Effector memory CD8-positive, alpha-beta T cell (primary cell): ENCODE results near the gene TOX2.
A peak's percentile ranks its signal among the peaks of the same experiment; 100 is the strongest.

Experiments used
- ATAC-seq: fragments of 150-1000 bp; cut with Tn5 transposase; replicated peaks from 2 replicates; pipeline ENCODE4 v1.10.0; 2021; ENCODE audit warnings: mild to moderate bottlenecking, moderate library complexity
- DNase-seq, 3 experiments: peaks; one replicate each; pipeline ENCODE4 v3.0.0; 2021
- H3K27ac Mint-ChIP-seq, 2 donors: one replicate each; pipeline ENCODE4 v1.8.0; 2022; ENCODE audit warnings: mild to moderate bottlenecking in 2 of 2, mixed read lengths in 2 of 2, moderate library complexity in 2 of 2
- H3K27me3 Mint-ChIP-seq, 2 donors: one replicate each; pipeline ENCODE4 v1.8.0; 2022; ENCODE audit warnings: mixed read lengths in 2 of 2
- H3K36me3 Mint-ChIP-seq: one replicate; pipeline ENCODE4 v1.8.0; 2022; ENCODE audit warnings: mild to moderate bottlenecking, moderate library complexity, mixed read lengths; ENCODE audit not compliant: insufficient read depth
- H3K4me1 Mint-ChIP-seq, 2 donors: one replicate each; pipeline ENCODE4 v1.8.0; 2022; ENCODE audit warnings: low read depth in 2 of 2, mixed read lengths in 2 of 2
- H3K4me3 Mint-ChIP-seq, 2 donors: one replicate each; pipeline ENCODE4 v1.8.0; 2022; ENCODE audit warnings: mild to moderate bottlenecking in 2 of 2, mixed read lengths in 2 of 2, moderate library complexity in 2 of 2
- H3K9me3 Mint-ChIP-seq, 2 donors: one replicate each; pipeline ENCODE4 v1.8.0; 2022; ENCODE audit warnings: mixed read lengths in 2 of 2

TOX2 gene

DNA sequence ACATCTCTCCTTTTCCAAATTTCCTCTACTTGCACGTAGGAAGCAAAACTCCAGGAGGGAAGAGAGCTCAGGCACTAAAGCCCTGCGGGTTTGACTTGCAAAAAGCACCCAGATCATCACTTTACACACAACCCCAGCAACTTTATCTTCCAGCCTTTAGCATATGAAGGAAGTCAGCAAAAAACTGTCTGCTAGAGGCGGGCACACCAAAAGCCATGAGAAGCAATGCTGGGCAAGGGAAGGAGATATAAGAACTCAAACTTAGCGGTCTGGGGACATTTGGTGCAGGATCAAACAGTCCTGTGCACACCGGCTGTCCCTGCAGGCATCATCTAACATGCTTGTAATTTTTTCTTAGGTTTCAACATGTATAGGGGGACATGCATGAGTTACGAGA, 159.0 kb downstream of the TOX2 start:
- Mint-ChIP-seq H3K4me1 (peaks cover 27 to 34% of the 10 kb centered on the region in 2 donors), H3K4me3 (no peak overlapping the region), H3K9me3 (no peaks in the 10 kb centered on the region), H3K36me3 (peaks cover 18% of the 10 kb centered on the region), H3K27ac (no peak overlapping the region), H3K27me3 (peaks cover 0 to 42% of the 10 kb centered on the region in 2 donors)
- DNase-seq, result no peak
- ATAC-seq, result no peak

DNA sequence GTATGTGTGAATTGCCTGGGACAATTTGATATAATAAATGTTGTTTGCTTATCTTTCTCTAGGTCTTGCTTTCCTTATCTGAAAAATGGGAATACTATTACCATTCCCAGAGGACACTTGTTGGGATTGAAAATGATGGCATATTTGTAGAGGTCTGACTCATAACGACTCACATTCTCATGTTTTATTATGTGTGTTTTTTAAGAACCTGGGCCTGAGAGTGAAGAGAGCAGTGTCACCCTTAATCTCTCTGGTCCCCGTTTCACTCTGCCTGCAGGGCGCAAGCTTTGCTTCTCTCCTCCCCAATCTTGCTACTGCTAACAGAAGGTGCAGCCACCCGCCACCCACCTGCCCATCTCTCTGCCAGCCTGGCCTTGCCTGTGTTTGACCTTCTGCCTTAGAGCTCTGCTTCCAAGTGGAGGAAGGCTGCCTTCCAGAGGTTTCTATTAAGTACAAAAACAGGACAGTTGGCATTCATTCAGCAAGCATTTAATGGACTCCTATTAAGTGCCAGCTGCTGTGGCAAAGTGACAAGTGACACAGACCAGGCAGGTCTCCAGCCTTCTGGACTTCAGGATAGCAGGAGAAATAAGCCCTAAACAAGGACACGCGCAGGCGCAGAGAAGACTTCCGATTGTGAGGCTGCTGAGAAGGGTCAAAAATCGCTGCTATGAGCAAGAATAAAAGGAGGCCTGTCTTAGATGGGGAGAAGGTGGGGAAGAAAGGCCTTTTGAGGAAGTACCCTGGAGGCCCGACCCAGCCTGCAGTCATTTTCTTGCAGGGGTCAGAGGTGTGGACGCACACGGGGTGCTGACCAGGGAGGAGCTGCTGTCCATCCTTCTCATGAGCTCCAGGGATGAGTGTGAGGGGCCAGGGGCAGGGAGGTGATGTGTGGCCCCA, 159.8 kb downstream of the TOX2 start:
- peaks cover 0 to 45% of the 10 kb centered on the region in 2 donors for H3K27me3 Mint-ChIP-seq
- ATAC-seq (no peak), DNase-seq (no peak)
- H3K4me1 Mint-ChIP-seq, result peaks cover 20 to 28% of the 10 kb centered on the region in 2 donors
- H3K36me3 Mint-ChIP-seq, result peaks cover 12% of the 10 kb centered on the region
- no peak overlapping the region for H3K4me3 Mint-ChIP-seq
- H3K9me3 Mint-ChIP-seq, result no peaks in the 10 kb centered on the region
- no peak overlapping the region for H3K27ac Mint-ChIP-seq

DNA sequence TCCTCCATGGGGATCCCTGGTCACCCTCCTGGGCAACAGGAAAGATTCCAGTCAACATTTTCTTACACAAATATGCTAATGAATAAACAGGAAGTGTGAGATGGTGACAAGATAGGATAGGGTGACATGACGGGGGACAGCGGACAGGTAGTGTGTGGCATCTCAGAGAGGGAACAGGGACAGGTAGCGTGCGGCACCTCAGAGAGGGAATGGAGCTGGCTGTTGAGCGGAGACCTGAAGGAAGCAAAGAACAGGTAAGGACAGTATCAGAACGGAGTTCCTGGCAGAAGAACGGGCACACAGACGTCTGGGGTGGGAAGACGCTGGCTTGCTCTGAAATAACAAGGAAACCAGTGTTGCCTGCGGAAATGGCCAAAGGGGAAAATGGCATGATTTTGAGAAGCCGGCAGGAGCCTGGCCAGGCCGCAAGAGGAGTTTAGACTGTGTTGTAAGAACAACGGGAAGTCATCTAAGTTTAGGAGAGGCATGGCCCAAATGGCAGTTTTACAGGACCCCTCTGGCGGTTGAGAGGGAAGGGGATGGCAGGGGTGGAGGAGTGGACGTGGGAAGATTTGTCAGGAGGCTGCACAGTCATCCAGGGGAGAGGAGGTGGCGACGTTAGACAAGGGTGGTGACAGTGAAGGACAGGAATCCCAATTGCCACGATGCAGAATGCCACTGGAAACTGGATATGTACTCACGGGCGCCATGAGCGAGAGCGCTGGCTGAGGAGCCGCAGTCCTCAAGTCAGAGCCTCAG, 160.7 kb downstream of the TOX2 start:
- peaks cover 15 to 19% of the 10 kb centered on the region in 2 donors for H3K4me1 Mint-ChIP-seq
- no peaks in the 10 kb centered on the region for H3K9me3 Mint-ChIP-seq
- ATAC-seq, result no peak
- H3K27me3 Mint-ChIP-seq, result peaks cover 0 to 45% of the 10 kb centered on the region in 2 donors
- DNase-seq, result no peak
- no peak overlapping the region for H3K4me3 Mint-ChIP-seq
- H3K36me3 Mint-ChIP-seq, result peaks cover 3% of the 10 kb centered on the region
- no peak overlapping the region for H3K27ac Mint-ChIP-seq

DNA sequence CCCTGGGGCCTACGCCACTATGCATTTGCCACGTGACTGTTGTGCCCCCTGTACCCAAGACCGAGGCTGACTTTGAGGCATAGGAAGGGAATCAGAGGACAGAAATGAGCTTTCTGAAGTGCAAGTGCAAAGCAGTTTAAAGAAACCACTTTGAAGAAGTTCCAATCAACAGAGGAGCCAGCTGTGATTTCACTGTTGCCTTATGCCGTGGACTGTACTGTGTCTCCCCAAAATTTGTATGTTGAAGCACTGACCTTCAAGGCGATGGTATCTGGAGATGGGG, 161.2 kb downstream of the TOX2 start:
- Mint-ChIP-seq H3K9me3 (no peaks in the 10 kb centered on the region), H3K27ac (no peak overlapping the region), H3K4me1 (peaks cover 15 to 16% of the 10 kb centered on the region in 2 donors), H3K27me3 (peaks cover 0 to 45% of the 10 kb centered on the region in 2 donors), H3K4me3 (no peak overlapping the region), H3K36me3 (no peaks in the 10 kb centered on the region)
- ATAC-seq, result no peak
- no peak for DNase-seq

DNA sequence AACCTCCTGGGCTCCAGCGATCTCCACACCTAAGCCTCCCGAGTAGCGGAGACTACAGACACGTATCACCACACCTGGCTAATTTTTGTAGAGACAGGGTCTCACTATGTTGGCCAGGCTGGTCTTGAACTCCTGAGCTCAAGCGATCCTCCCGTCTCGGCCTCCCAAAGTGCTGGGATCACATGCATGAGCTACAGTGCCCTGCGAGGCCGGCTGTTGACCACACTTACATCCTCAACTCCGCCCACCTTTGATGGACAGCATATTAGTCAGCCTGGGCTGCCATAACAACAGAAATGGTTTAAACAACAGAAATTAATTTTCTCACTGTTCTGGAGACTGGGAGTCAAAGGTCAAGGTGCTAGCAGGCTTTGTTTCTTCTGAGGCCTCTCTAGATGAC, 164.6 kb downstream of the TOX2 start:
- no peak for ATAC-seq
- DNase-seq, result no peak
- no peaks in the 10 kb centered on the region for H3K9me3 Mint-ChIP-seq
- H3K36me3 Mint-ChIP-seq, result peaks cover 4% of the 10 kb centered on the region
- peaks cover 0 to 42% of the 10 kb centered on the region in 2 donors for H3K27me3 Mint-ChIP-seq
- H3K4me3 Mint-ChIP-seq, result no peak overlapping the region
- peaks cover 7 to 11% of the 10 kb centered on the region in 2 donors for H3K4me1 Mint-ChIP-seq
- H3K27ac Mint-ChIP-seq, result peak overlapping the region in 1 of 2 donors; percentile 46

DNA sequence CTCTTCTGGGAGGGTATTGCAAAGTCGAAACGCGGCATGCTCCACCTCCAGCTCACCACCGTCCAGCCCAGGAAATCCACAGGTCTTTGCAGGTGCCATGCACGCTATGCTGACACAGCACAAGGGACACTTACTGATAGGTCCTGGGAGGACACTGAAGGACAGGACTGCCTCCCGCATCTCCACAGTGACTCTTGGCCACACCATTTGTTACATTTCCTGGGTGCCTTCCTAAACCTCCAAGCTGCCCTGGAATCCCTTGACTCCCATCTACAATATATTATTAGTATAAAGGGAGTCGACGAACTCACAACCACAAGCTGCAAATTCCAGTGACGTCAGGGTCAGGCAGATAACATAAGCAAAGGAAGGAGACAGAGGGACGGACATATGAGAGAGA, 165.4 kb downstream of the TOX2 start:
- peaks cover 0 to 35% of the 10 kb centered on the region in 2 donors for H3K27me3 Mint-ChIP-seq
- H3K4me3 Mint-ChIP-seq, result no peak overlapping the region
- H3K27ac Mint-ChIP-seq, result no peak overlapping the region
- DNase-seq (no peak), ATAC-seq (no peak)
- no peaks in the 10 kb centered on the region for H3K9me3 Mint-ChIP-seq
- peaks cover 4% of the 10 kb centered on the region for H3K36me3 Mint-ChIP-seq
- H3K4me1 Mint-ChIP-seq, result peaks cover 5 to 7% of the 10 kb centered on the region in 2 donors

DNA sequence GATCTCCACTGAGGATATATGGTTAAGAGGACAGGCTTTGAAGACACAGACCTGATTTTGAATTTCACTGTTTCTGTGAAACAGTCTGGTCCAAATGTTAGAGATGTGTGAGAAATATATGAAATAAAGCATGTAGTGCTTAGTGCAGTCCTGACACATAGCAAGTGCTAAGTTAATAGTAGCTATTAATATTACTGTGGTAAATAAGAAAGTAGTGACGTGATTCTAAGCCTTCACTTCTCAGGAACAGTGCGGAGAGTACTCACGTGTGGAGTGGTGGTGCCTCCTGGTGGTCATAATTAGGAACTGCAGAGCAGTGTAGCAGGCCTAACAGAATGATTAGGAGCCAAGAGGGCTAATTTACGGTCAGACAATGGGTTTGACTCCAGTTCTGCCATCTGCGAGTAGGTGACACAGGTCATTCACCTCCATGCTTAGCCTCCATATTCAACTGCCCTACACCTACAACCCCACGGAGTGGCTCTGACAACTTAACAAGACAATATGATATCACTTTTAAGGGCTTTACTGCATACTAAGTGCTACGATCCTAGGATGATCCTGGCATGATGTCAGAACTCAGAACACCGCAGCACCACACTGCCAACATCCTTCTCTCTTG, 166.1 kb downstream of the TOX2 start:
- Mint-ChIP-seq H3K36me3 (peaks cover 4% of the 10 kb centered on the region), H3K27ac (no peak overlapping the region), H3K9me3 (no peaks in the 10 kb centered on the region), H3K27me3 (peaks cover 0 to 30% of the 10 kb centered on the region in 2 donors), H3K4me1 (peaks cover 0 to 7% of the 10 kb centered on the region in 2 donors), H3K4me3 (no peak overlapping the region)
- ATAC-seq (peak; percentile 98), DNase-seq (peak; percentile 76 to 80 (median 79))

DNA sequence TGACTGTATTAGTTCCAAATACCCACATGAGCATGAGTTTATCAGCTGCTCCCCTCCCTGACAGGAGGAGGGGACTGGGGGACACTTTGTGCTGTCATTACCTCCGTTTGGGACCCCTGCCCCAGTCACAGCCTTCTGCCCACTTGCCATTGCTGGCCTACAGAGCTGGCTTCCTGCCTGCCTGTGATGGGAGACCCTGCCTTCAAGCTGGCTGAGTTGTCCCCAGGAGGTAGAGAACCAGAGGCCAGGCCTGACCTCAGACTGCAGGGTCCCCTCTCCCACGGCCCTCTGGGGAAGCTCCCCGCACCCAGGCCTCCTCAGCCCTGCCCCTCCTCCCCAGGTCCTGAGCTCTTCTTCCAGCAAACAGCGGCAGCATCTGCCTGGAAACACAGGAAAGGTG, 166.8 kb downstream of the TOX2 start:
- H3K27me3 Mint-ChIP-seq, result peaks cover 0 to 35% of the 10 kb centered on the region in 2 donors
- DNase-seq (no peak), ATAC-seq (no peak)
- no peaks in the 10 kb centered on the region for H3K9me3 Mint-ChIP-seq
- H3K4me3 Mint-ChIP-seq, result no peak overlapping the region
- H3K36me3 Mint-ChIP-seq, result peaks cover 4% of the 10 kb centered on the region
- H3K4me1 Mint-ChIP-seq, result peaks cover 0 to 7% of the 10 kb centered on the region in 2 donors
- no peak overlapping the region for H3K27ac Mint-ChIP-seq

DNA sequence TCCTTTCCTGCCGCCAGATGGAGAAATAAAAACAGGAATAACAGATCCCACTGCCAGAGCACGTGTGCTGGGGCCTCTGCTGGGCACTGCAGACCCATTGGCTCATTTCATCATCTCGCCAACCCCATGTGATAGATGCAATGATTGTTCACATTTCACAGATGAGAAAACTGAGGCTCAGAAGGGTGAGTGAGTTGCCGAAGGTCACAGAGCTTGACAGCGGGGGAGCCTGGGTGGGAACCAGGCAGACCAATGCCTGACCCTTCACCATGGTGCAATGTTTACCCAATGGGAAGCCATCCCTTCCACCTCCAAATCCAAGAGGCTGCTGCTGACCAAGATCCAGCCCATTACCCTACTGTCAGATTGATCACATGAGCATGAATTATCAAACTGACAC, 167.2 kb downstream of the TOX2 start:
- Mint-ChIP-seq H3K36me3 (peaks cover 4% of the 10 kb centered on the region), H3K27ac (no peak overlapping the region), H3K27me3 (peaks cover 0 to 39% of the 10 kb centered on the region in 2 donors), H3K9me3 (no peaks in the 10 kb centered on the region), H3K4me3 (no peak overlapping the region), H3K4me1 (peaks cover 0 to 7% of the 10 kb centered on the region in 2 donors)
- no peak for ATAC-seq
- no peak for DNase-seq

DNA sequence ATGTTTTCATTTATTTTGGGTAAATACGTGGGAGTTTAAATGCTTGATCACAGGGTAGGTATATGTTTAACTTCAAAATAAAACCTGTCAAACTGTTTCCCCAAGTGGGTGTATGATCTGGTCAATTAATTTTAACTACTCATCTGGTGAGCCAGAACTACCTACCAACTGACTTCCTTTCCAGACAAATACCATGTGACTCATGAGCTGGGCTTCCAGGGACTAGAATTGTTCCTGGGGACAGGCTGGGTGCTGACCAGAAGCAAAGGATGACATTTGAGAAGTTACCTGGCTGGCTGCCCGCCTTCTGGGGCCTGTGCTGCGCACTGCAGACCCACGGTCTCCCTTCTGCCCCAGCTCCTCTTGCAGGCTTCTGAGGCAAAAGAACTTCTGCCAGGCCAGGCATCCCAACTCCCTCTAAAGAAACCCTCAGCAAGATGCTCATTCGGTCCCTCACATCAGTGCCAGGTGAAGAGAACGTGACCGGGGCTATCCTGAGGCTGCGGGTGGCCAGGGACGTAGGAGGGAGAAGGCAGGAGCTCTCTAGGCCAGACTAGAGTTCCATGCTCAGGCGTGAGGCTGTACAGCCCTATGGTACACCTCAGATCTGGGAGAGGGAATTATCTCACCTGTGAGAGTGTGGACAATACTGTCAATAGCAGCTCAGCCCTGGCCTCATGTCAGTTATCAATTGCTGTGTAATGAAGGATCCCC, 168.7 kb downstream of the TOX2 start:
- DNase-seq (no peak), ATAC-seq (no peak)
- peaks cover 0 to 7% of the 10 kb centered on the region in 2 donors for H3K4me1 Mint-ChIP-seq
- peaks cover 6 to 50% of the 10 kb centered on the region in 2 donors for H3K27me3 Mint-ChIP-seq
- H3K36me3 Mint-ChIP-seq, result peaks cover 4% of the 10 kb centered on the region
- no peak overlapping the region for H3K4me3 Mint-ChIP-seq
- no peak overlapping the region for H3K27ac Mint-ChIP-seq
- H3K9me3 Mint-ChIP-seq, result no peaks in the 10 kb centered on the region

DNA sequence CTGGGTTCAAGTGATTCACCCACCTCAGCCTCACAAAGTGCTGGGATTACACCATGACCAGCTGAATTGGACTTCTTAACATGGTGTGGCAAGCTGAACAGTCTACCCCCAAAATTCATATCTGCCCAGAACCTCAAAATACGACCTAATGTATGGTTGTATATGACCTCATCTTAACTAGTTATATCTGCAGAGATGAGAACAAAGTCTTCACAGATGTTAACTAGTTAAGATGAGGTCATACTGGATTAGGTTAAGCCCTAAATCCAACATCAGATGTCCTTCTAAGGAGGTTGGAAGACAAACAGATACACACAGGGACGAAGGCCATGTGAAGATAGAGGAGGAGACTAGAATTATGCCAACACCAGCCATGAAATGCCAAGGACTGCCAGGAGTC, 169.8 kb downstream of the TOX2 start:
- no peak overlapping the region for H3K4me3 Mint-ChIP-seq
- no peak for DNase-seq
- no peaks in the 10 kb centered on the region for H3K9me3 Mint-ChIP-seq
- no peak overlapping the region for H3K27ac Mint-ChIP-seq
- H3K4me1 Mint-ChIP-seq, result peaks cover 0 to 7% of the 10 kb centered on the region in 2 donors
- peaks cover 6 to 45% of the 10 kb centered on the region in 2 donors for H3K27me3 Mint-ChIP-seq
- no peak for ATAC-seq
- peaks cover 4% of the 10 kb centered on the region for H3K36me3 Mint-ChIP-seq

DNA sequence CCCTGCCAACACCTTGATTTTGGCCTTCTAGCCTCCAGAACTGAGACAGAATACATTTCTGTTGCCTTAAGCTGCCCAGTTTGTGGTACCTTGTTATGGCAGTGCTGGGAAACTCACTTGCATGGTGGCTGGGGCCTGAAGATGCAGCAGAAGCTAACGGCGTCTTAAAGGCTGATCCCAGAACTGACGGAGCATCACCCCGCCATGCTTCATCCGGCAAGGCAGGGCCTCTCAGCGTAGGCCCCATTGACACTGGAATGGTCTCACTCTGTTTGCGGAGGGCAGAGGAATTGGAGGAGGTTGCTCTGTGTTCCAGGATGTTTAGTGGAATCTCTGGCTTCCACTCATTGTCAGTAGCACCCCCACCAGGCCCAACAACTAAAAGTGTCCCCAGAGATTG, 170.2 kb downstream of the TOX2 start:
- no peak overlapping the region for H3K4me3 Mint-ChIP-seq
- no peak overlapping the region for H3K27ac Mint-ChIP-seq
- ATAC-seq (no peak), DNase-seq (no peak)
- peaks cover 6 to 41% of the 10 kb centered on the region in 2 donors for H3K27me3 Mint-ChIP-seq
- H3K36me3 Mint-ChIP-seq, result peaks cover 4% of the 10 kb centered on the region
- no peaks in the 10 kb centered on the region for H3K9me3 Mint-ChIP-seq
- H3K4me1 Mint-ChIP-seq, result peaks cover 0 to 7% of the 10 kb centered on the region in 2 donors
